NCI-H2107 (cell line): ENCODE data around the gene FREM1.

ENCODE experiments used
- DNase-seq: peaks from one replicate; lab custom pipeline; 2025; lab: John Stamatoyannopoulos, UW

Gene FREM1

GRCh38 chr9:14822666-14823065, 87.6 kb downstream of the FREM1 start:
- DNase-seq, result no peak

- DNase-seq, result no peak
These were observed 91.0 kb downstream of the FREM1 start for GRCh38 chr9:14819183-14819582.

DNA sequence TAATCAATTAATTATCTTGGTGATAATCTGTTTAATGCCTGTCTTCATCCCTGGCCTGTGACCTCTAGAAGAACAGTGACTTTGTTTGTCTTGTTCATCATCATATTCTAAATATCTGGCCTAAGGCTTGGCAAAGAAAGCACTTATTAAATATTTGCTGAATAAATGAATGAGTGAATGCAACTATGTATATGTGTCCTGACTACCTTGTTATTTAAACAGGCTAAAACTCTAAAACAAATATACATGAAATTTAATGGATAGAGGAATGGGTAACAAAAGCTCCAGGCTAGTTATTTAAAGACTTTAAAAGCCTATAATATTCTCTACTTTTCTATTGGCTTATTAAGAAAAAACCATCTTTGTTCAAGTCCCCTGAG, 96.0 kb downstream of the FREM1 start:
- DNase-seq, result no peak

- no peak for DNase-seq
These were observed 96.6 kb downstream of the FREM1 start for GRCh38 chr9:14813336-14814248.

DNA sequence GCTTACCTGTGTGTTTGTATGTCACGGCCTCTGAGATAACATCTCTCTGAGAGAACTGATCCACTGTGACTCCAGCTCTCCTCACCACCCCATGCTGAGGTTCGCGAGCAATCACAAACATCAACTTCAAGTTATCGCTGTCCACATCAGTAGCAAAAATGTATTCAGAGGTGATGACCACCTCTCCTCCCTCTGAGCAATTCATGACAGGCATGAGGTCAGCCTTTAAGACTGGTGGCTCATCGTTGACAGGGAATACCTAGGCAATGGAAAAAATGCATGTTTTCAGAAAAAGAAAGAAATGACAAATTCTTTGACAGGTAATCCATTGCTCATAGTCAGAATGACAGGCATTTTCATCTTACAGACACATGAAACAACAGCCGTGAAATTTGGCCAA, 97.4 kb downstream of the FREM1 start:
- DNase-seq, result no peak

DNA sequence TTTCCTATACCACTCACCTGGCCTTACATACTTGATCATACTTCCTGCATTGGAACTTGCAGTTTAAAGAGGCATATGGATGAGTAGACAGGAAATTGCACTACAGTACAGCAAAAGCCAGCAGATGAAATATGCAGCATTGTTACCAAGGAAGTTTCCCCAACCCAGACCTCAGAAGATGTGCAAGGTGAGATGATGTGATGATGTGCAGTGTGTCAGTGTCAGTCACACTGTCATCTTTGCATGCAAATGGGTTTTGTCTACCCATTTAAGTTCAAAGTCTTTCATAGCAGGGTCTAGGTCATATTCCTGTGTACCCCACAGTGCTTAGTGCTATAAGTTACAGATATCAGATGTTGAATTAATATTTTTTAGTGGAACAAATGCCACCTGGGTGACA, 98.4 kb downstream of the FREM1 start:
- DNase-seq, result no peak

- DNase-seq, result no peak
These were observed 103.2 kb downstream of the FREM1 start for GRCh38 chr9:14806941-14807520.

DNA sequence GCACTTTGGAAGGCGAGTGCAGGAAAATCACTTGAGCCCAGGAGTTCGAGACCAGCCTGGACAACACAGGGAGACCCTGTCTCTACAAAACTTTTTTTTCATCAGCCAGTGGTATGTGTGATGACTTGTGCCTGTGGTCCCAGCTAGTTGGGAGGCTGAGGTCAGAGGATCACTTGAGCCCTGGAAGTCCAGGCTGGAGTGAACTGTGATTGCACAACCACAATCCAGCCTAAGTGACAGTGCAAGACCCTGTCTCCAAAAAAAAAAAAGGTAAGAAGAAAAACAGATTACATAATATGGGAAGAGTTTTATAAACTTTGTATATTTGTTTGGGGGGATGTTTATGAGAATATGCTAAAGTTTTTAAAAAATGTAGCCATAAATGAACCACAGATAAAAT, 111.2 kb downstream of the FREM1 start:
- no peak for DNase-seq

- DNase-seq, result no peak
These were observed 112.8 kb downstream of the FREM1 start for GRCh38 chr9:14797435-14797834.

DNA sequence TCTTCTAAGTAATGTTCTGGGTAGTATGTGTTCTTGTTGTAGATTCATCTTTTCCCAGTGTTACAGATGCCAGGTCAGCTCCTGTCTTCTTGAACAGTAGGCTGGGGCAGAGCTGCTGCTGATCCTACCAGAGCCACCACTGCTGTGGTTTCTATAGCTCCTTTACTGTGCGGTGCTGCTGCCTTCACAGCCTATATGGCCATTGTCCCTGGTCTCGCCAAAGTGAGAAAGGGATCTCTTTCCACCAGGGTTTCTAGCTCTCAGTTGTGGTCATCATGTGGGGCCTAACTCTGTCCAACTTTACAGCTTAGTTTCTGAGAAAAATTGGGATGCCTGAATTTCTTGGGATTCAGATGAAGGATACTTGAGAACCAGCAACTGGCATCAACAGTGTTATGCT, 116.8 kb downstream of the FREM1 start:
- no peak for DNase-seq

DNA sequence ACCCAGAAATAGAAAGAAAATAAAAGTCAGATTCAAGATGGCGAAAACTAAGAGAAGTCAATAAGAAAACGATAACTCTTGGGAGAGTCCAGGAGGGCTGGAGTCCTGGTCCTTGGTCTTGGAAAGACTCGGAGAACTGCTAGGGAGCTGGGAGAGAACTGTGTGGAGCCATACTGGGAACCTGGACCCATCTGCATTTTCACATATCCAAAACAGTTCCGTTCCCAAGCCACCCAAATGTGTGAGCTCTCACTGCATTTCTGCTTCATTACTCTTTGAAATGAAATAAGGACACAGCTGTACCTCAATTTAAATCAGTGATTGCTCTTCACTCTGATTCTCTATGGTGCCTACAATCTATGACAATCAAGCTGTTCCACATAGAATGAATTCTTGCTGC, 119.6 kb downstream of the FREM1 start:
- no peak for DNase-seq

- DNase-seq, result no peak
These were observed 121.4 kb downstream of the FREM1 start for GRCh38 chr9:14788846-14789245.

- no peak for DNase-seq
These were observed 126.9 kb downstream of the FREM1 start for GRCh38 chr9:14783358-14783757.

DNA sequence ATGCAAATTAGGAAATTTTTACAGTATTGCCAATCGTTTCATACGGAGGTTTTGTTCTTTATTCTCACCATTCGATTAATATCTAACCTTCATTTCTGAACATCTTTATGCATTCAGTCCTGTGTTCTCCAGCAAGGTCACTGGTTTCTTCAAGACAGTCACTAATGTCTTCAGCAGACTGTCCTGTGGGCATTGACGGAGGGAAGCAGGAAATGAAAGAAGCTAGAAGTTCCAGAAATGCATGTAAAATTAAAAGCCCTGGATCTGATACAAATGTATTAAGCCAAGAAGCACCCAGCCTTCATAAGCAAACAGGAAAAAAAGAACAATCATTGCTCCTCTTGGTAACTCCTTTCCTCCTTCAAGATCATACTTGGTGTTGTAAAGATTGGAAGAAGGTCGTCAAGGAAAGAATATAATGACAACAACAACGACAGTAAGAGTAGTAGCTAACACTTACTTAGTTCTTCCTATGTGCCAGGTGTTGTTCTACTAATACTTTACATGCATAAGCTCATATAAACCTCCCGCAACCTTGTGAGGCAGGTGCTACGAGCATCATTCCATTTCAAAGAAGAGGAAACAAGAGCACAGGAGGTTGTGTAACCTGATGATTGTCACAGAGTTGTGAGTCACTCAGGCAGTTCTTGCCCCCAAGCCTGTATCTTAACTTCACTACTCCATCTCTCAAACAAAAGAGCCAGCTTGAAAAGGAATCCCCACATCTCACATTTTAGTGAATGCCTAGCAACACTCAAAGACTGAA, 127.8 kb downstream of the FREM1 start:
- DNase-seq, result peak; percentile 49

- DNase-seq, result no peak
These were observed 129.5 kb downstream of the FREM1 start for GRCh38 chr9:14780693-14781092.

GRCh38 chr9:14780251-14780650, 130.0 kb downstream of the FREM1 start:
- DNase-seq, result no peak

DNA sequence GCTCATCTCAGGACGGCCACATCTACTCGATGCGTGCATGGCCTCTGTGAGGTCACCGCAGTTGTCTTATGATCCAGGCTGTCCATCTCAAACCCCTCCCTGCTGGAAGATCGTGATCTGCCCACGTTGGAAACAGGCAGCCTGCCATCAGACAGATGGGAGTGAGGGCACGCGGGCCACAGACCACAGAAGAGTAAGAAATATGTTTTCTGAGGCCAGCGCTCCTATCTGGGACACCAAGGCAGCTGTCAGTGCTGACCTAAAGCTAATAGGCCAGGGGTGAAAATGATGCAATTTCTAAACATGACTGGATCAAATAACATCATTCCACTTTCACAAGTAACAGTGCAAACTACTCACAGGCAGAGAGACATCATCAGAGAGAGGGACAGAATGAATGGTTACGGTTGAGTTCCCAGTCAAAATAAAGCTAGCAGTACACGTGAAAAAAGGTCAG, 130.6 kb downstream of the FREM1 start:
- no peak for DNase-seq

DNA sequence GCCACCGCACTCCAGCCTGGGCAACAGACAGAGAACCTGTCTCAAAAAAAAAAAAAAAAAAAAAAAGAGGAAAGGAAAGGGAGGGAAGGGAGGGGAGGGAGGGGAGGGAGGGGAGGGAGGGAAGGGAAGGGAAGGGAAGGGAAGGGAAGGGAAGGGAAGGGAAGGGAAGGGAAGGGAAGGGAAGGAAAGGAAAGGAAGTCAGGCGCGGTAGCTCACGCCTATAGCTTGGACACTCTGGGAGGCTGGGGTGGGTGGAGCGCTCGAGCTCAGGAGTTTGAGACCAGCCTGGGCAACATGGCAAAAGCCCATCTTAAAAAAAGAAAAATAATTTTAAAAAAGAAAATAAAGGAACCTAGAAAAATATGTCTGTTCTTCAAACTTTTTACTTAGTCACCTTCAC, 131.7 kb downstream of the FREM1 start:
- DNase-seq, result no peak

- DNase-seq, result no peak
These were observed 134.3 kb downstream of the FREM1 start for GRCh38 chr9:14775917-14776316.

- DNase-seq, result no peak
These were observed 139.6 kb downstream of the FREM1 start for GRCh38 chr9:14770592-14770991.

DNA sequence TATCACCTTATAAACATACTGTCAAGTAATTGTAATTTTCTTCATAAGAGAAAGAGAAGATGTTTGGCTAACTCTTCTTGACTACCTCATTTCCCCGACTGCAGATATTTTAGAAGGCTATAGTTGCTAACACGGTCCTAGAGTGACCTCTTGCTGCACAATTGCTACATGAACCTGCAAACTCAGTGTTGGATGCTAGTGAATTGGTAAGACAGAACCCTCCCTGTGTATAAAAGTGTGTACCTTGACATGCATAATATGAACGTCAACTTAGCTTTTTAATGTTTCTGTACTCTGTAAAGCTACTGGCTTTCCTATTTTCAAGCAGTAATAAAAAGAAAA, 141.0 kb downstream of the FREM1 start:
- no peak for DNase-seq

GRCh38 chr9:14768405-14769229, 141.6 kb downstream of the FREM1 start:
- peak; percentile 32 for DNase-seq
